ENCODE results near the gene TMEM108. TPM values are rescaled to one million over a fixed set of nuclear protein-coding genes. Genes with fewer than 3 reads are reported as not detected.
A peak's percentile ranks its signal among the peaks of the same experiment; 100 is the strongest.

The TMEM108 gene
- total and polyA plus RNA-seq, 2 donors (not counting 1 experiment from before 2014, with no cell fraction given) = 0.10 to 0.17 TPM

DNA sequence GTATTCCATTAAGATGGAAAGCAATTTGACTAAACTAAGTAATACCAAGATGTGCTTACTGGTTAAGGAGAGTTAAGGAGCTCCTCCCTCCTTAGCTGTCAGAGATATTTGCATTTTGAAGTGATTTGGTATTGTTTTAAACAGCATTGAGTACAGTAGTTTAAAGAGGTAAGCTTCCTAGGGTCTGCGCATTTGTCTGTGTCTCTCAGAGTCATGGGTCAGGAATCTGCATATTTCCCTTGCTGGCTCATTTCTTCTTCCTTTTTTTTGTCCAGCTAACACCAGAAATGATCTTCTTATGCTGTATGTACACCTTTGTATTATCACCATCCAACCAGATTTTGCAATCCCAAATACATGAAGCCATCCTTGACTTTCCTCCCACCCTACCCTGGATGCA, 198.7 kb downstream of the TMEM108 start:
- no peaks in the 10 kb centered on the region for H3K4me1 ChIP-seq (ENCODE audit: control insufficient read depth, extremely low read depth, insufficient read depth, low read length)
- no peak overlapping the region for H3K4me2 ChIP-seq (ENCODE audit: extremely low read depth, insufficient read depth, low read length)
- no peaks in the 10 kb centered on the region for H3K36me3 ChIP-seq (ENCODE audit: control insufficient read depth, insufficient read depth, low read length)
- no peaks in the 10 kb centered on the region for H4K20me1 ChIP-seq (ENCODE audit: control insufficient read depth, extremely low read depth, insufficient read depth, low read length)
- no peaks in the 10 kb centered on the region for H3K27me3 ChIP-seq (ENCODE audit: control insufficient read depth, insufficient read depth, low read length)
- peak in 1 of 2 donors; percentile 7 for DNase-seq (ENCODE audit: low read depth in 2 of 2)
- TF ChIP-seq EZH2 (IDR thresholded peaks at IDR 0.05; ENCODE audit: low read length, missing control alignments) = no peak
- TF ChIP-seq, protein P1, sequence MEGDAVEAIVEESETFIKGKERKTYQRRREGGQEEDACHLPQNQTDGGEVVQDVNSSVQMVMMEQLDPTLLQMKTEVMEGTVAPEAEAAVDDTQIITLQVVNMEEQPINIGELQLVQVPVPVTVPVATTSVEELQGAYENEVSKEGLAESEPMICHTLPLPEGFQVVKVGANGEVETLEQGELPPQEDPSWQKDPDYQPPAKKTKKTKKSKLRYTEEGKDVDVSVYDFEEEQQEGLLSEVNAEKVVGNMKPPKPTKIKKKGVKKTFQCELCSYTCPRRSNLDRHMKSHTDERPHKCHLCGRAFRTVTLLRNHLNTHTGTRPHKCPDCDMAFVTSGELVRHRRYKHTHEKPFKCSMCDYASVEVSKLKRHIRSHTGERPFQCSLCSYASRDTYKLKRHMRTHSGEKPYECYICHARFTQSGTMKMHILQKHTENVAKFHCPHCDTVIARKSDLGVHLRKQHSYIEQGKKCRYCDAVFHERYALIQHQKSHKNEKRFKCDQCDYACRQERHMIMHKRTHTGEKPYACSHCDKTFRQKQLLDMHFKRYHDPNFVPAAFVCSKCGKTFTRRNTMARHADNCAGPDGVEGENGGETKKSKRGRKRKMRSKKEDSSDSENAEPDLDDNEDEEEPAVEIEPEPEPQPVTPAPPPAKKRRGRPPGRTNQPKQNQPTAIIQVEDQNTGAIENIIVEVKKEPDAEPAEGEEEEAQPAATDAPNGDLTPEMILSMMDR (conservative IDR thresholded peaks at IDR 0.05 in 1 of 2, IDR thresholded peaks at IDR 0.05 in 1 of 2; ENCODE audit: low read depth in 1 of 2, low read length in 2 of 2) = no peak
- H3K27ac ChIP-seq (ENCODE audit: insufficient read depth, low read length) = no peak overlapping the region
- no peak overlapping the region for H2AFZ ChIP-seq (ENCODE audit: low read length)
- no peak overlapping the region for H3K9ac ChIP-seq (ENCODE audit: insufficient read depth, low read length)
- H3K9me3 ChIP-seq (ENCODE audit: control insufficient read depth, insufficient read depth, low read depth, low read length) = no peaks in the 10 kb centered on the region
- H3K4me3 ChIP-seq (replicated peaks in 1 of 4; ENCODE audit: control extremely low read depth in 1 of 4, insufficient read depth in 1 of 4, low read depth in 3 of 4, low read length in 4 of 4) = no peak overlapping the region
- no peaks in the 10 kb centered on the region for H3K79me2 ChIP-seq (ENCODE audit: control insufficient read depth, insufficient read depth, low read length)

DNA sequence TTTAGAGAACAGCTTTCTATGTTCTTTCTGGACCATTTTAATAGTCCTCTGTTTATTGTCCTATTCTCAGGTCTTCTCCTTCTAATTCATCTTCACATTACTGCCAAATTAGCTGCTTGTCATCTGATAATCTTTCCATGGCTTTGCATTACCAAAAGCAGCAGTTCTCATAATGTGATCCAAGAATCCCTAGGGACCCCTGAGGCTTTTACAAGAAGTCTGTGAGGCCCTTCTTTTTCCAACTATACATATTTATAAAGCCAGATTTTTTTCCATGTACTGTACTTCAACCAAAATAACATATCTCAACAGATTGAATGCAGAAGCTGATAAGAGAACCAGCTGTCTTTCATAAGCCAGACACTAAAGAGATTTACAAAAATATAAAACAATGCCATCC, 199.2 kb downstream of the TMEM108 start:
- Histone ChIP-seq H3K36me3 (ENCODE audit: control insufficient read depth, insufficient read depth, low read length) (no peaks in the 10 kb centered on the region), H3K9me3 (ENCODE audit: control insufficient read depth, insufficient read depth, low read depth, low read length) (no peaks in the 10 kb centered on the region), H3K4me1 (ENCODE audit: control insufficient read depth, extremely low read depth, insufficient read depth, low read length) (no peaks in the 10 kb centered on the region), H3K27me3 (ENCODE audit: control insufficient read depth, insufficient read depth, low read length) (no peaks in the 10 kb centered on the region), H4K20me1 (ENCODE audit: control insufficient read depth, extremely low read depth, insufficient read depth, low read length) (no peaks in the 10 kb centered on the region), H3K4me3 (replicated peaks in 1 of 4; ENCODE audit: control extremely low read depth in 1 of 4, insufficient read depth in 1 of 4, low read depth in 3 of 4, low read length in 4 of 4) (no peak overlapping the region), H3K9ac (ENCODE audit: insufficient read depth, low read length) (no peak overlapping the region), H3K79me2 (ENCODE audit: control insufficient read depth, insufficient read depth, low read length) (no peaks in the 10 kb centered on the region), H3K27ac (ENCODE audit: insufficient read depth, low read length) (no peak overlapping the region), H3K4me2 (ENCODE audit: extremely low read depth, insufficient read depth, low read length) (no peak overlapping the region), H2AFZ (ENCODE audit: low read length) (no peak overlapping the region)
- TF ChIP-seq EZH2 (IDR thresholded peaks at IDR 0.05; ENCODE audit: low read length, missing control alignments) = no peak
- TF ChIP-seq, protein P1 (conservative IDR thresholded peaks at IDR 0.05 in 1 of 2, IDR thresholded peaks at IDR 0.05 in 1 of 2; ENCODE audit: low read depth in 1 of 2, low read length in 2 of 2) = no peak
- DNase-seq (ENCODE audit: low read depth in 2 of 2) = no peak

GRCh38 chr3:133238015-133238414, 199.8 kb downstream of the TMEM108 start:
- Histone ChIP-seq H3K9me3 (ENCODE audit: control insufficient read depth, insufficient read depth, low read depth, low read length) (no peaks in the 10 kb centered on the region), H4K20me1 (ENCODE audit: control insufficient read depth, extremely low read depth, insufficient read depth, low read length) (no peaks in the 10 kb centered on the region), H2AFZ (ENCODE audit: low read length) (no peak overlapping the region), H3K79me2 (ENCODE audit: control insufficient read depth, insufficient read depth, low read length) (no peaks in the 10 kb centered on the region), H3K4me2 (ENCODE audit: extremely low read depth, insufficient read depth, low read length) (no peak overlapping the region), H3K27me3 (ENCODE audit: control insufficient read depth, insufficient read depth, low read length) (no peaks in the 10 kb centered on the region), H3K27ac (ENCODE audit: insufficient read depth, low read length) (no peak overlapping the region), H3K36me3 (ENCODE audit: control insufficient read depth, insufficient read depth, low read length) (no peaks in the 10 kb centered on the region), H3K4me1 (ENCODE audit: control insufficient read depth, extremely low read depth, insufficient read depth, low read length) (no peaks in the 10 kb centered on the region), H3K4me3 (replicated peaks in 1 of 4; ENCODE audit: control extremely low read depth in 1 of 4, insufficient read depth in 1 of 4, low read depth in 3 of 4, low read length in 4 of 4) (no peak overlapping the region), H3K9ac (ENCODE audit: insufficient read depth, low read length) (no peak overlapping the region)
- peak; percentile 9 to 56 for DNase-seq (ENCODE audit: low read depth in 2 of 2)
- no peak for TF ChIP-seq EZH2 (IDR thresholded peaks at IDR 0.05; ENCODE audit: low read length, missing control alignments)
- TF ChIP-seq, protein P1 (conservative IDR thresholded peaks at IDR 0.05 in 1 of 2, IDR thresholded peaks at IDR 0.05 in 1 of 2; ENCODE audit: low read depth in 1 of 2, low read length in 2 of 2) = no peak
